CD4-positive, alpha-beta T cell (primary cell): ENCODE data around the gene R3HCC1L. TPM values are rescaled to one million over a fixed set of nuclear protein-coding genes. Genes with fewer than 3 reads are reported as not detected.
A peak's percentile ranks its signal among the peaks of the same experiment; 100 is the strongest.

Experiments used
- ATAC-seq: fragments of 200-7000 bp; cut with Tn5 transposase; one replicate; pipeline ENCODE4 v1.10.0; 2022; ENCODE audit warnings: mild to moderate bottlenecking; ENCODE audit not compliant: poor library complexity
- CTCF ChIA-PET: fragments of 350-600 bp; sonication (Branson Sonifier 250); formaldehyde crosslinking; loops from one replicate; lab custom pipeline; 2021; ENCODE audit warnings: antibody characterized with exemption, inconsistent platforms; lab: Charles Lee
- POLR2A ChIA-PET: fragments of 350-600 bp; sonication (Branson Sonifier 250); formaldehyde crosslinking; loops from one replicate; lab custom pipeline; 2021; ENCODE audit warnings: antibody characterized with exemption, inconsistent platforms; lab: Charles Lee
- DNase-seq, 14 experiments: peaks; one replicate each; pipeline ENCODE4 v3.0.0-alpha.2; 2013 to 2020; ENCODE audit warnings: mixed read lengths in 2 of 14
- H3K27ac ChIP-seq, 2 donors: one replicate each; pipeline versions ENCODE4 v1.5.1 to v1.7.0; 2013; ENCODE audit warnings: low read length in 2 of 2, low read depth in 1 of 2, mild to moderate bottlenecking in 1 of 2
- H3K27me3 ChIP-seq, 2 experiments: 1 replicate in 1 of 2; 2 replicates in 1 of 2; pipeline versions ENCODE4 v1.6.1 to v1.7.0; 2013; ENCODE audit warnings: low read length in 2 of 2, control low read depth in 1 of 2, mild to moderate bottlenecking in 1 of 2, moderate library complexity in 1 of 2; ENCODE audit not compliant: insufficient read depth in 2 of 2, control insufficient read depth in 1 of 2
- H3K36me3 ChIP-seq: one replicate; pipeline ENCODE4 v1.6.1; 2013; ENCODE audit warnings: low read length, control low read depth; ENCODE audit not compliant: insufficient read depth
- H3K4me1 ChIP-seq: one replicate; pipeline ENCODE4 v1.6.1; 2013; ENCODE audit warnings: low read length, control low read depth; ENCODE audit not compliant: insufficient read depth
- H3K4me3 ChIP-seq: one replicate; pipeline ENCODE4 v1.5.1; 2013; ENCODE audit warnings: mild to moderate bottlenecking, low read length, moderate library complexity
- H3K9me3 ChIP-seq, 2 experiments: 1 replicate in 1 of 2; 2 replicates in 1 of 2; pipeline versions ENCODE4 v1.6.1 to v1.7.0; 2013; ENCODE audit warnings: low read length in 2 of 2, mild to moderate bottlenecking in 2 of 2, control low read depth in 1 of 2, moderate library complexity in 1 of 2; ENCODE audit not compliant: control insufficient read depth in 1 of 2, insufficient read depth in 1 of 2
- H3K27ac Mint-ChIP-seq: one replicate; pipeline ENCODE4 v1.8.0; 2020; ENCODE audit warnings: mixed read lengths
- H3K27me3 Mint-ChIP-seq: one replicate; pipeline ENCODE4 v1.8.0; 2021; ENCODE audit warnings: mixed read lengths
- H3K36me3 Mint-ChIP-seq: one replicate; pipeline ENCODE4 v1.8.0; 2021; ENCODE audit warnings: low read depth, mixed read lengths
- H3K4me1 Mint-ChIP-seq: one replicate; pipeline ENCODE4 v1.8.0; 2021; ENCODE audit warnings: low read depth, mixed read lengths
- H3K4me3 Mint-ChIP-seq: one replicate; pipeline ENCODE4 v1.8.0; 2020; ENCODE audit warnings: mild to moderate bottlenecking, mixed read lengths
- H3K9me3 Mint-ChIP-seq: one replicate; pipeline ENCODE4 v1.8.0; 2020; ENCODE audit warnings: mixed read lengths
- intact Hi-C, 2 experiments: fragments of 100-400 bp; cut with DNase I in 1 of 2; cut with micrococcal nuclease in 1 of 2; formaldehyde crosslinking; loops; one replicate each; pipeline versions ENCODE4 v1.15.1 to v1.9.0; 2023 to 2025; cut with DNase I, micrococcal nuclease
- total RNA-seq, 174 experiments: library from RNA in 2 of 174; stranded (reverse) in 2 of 174; gene quantifications; one replicate each; pipeline ENCODE4 v1.2.3 and lab custom pipeline; 2021 to 2026
- TF ChIP-seq, protein P1 (sequence below): fragments of 200-600 bp; IDR thresholded peaks from one replicate; pipeline ENCODE4 v1.8.0; 2022; ENCODE audit warnings: antibody characterized with exemption, mild to moderate bottlenecking

Gene R3HCC1L
- total RNA-seq, 2 experiments from 2014 or later: 12.7 to 13.7 TPM

DNA sequence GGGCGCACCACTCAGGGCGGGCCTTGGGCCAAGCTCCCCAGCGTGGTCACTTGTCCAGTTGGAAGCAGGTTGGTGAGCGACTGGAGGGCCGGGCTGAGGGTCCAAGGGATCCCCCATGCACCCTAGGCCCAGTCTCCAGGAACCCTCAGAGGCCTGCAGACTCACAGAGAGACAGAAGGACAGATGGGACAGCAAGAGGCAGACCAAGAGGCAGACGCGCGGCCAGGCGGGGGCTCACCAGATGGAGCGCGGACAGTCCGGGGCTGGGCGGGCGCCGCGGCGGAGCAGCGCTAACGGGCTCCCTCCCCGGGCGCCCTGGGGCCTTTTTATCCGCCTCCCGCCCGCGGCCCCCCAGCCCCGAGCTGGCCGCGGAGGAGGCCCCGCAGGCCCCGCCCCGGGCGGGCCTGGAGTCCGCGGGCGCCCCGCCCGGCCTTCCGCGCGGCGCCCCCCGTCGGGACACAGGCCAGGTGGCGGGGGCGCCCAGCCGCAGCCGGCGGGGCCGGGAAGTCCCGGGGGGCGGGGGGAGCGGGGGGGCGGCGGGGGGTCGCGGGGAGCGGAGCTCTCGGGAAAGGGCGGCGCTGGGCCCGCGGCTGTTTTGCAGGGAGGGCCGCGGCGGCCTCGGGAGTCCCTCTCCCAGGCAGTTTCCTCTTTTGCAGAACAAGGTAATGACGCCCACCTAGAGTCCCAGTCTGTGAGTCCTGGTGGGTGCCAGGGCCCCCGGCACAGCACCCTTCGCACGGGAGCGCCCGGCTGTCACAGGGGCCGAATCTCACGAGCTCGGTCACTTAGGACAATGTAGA is 133.6 kb downstream of the R3HCC1L start, which contains the start of gene LOXL4:
LOXL4 (minus strand) TSS at position 301 of the 800 bp plus-strand sequence. CDS start 5,175 bp downstream, outside the sequence.
- Mint-ChIP-seq H3K9me3 (no peaks in the 10 kb centered on the region), H3K36me3 (no peaks in the 10 kb centered on the region), H3K27me3 (peaks cover 69% of the 10 kb centered on the region), H3K4me1 (peaks cover 8% of the 10 kb centered on the region), H3K4me3 (peak within 1 kb of the TSS; percentile 31), H3K27ac (no peak within 1 kb of the TSS)
- ChIA-PET CTCF (no interaction called here), POLR2A (no interaction called here)
- peaks cover 0 to 7% of the 10 kb centered on the region in 2 experiments for H3K9me3 ChIP-seq
- ATAC-seq (no peak), DNase-seq (peak in 2 of 14 experiments; percentile 24 to 40)
- H3K36me3 ChIP-seq: no peaks in the 10 kb centered on the region
- no peak within 1 kb of the TSS for H3K27ac ChIP-seq
- peaks cover 8% of the 10 kb centered on the region for H3K4me1 ChIP-seq
- H3K27me3 ChIP-seq: peaks cover 29 to 35% of the 10 kb centered on the region in 2 experiments
- peak within 1 kb of the TSS; percentile 38 for H3K4me3 ChIP-seq
- TF ChIP-seq, protein P1, sequence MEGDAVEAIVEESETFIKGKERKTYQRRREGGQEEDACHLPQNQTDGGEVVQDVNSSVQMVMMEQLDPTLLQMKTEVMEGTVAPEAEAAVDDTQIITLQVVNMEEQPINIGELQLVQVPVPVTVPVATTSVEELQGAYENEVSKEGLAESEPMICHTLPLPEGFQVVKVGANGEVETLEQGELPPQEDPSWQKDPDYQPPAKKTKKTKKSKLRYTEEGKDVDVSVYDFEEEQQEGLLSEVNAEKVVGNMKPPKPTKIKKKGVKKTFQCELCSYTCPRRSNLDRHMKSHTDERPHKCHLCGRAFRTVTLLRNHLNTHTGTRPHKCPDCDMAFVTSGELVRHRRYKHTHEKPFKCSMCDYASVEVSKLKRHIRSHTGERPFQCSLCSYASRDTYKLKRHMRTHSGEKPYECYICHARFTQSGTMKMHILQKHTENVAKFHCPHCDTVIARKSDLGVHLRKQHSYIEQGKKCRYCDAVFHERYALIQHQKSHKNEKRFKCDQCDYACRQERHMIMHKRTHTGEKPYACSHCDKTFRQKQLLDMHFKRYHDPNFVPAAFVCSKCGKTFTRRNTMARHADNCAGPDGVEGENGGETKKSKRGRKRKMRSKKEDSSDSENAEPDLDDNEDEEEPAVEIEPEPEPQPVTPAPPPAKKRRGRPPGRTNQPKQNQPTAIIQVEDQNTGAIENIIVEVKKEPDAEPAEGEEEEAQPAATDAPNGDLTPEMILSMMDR: no peak
- intact Hi-C loops: no loop called here

DNA sequence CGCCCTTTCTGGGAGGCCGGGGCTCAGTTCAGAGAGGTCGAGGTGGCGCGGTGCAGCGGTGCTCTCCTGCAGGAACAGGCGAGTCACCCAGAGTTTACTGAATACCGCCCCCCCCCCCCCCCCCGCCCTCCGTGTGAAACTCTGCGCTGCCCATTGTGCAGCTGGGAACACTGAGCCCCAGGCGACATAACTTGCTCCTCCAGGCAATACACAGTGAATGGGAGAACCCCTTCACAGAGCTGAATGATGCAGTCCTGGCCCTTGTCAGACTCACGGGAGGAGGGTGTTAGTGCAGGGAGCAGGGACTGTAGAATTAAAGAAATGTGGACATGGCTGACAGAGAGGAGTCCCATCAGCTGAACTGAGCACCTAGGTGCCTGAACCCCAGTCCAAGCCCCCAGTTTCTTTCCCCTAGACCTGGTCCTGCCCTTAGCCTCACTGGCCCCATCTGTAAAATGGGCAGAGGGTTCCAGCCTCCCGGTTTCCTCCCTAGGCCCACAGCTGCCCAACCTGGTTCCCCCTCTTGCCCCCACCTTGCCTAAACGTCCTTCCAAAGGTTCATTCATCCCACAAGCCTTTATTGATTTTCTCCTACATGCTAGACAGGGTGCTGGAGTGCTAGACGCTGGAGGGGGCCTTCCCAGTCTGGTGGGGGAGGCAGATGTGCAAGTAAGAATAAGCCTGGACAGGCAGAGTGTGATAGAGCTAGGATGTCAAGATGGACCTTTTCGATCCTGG is 134.4 kb downstream of the R3HCC1L start:
- peaks cover 29 to 35% of the 10 kb centered on the region in 2 experiments for H3K27me3 ChIP-seq
- H3K4me3 Mint-ChIP-seq: peak overlapping the region; percentile 31
- H3K4me1 Mint-ChIP-seq: peaks cover 8% of the 10 kb centered on the region
- H3K9me3 ChIP-seq: peaks cover 0 to 7% of the 10 kb centered on the region in 2 experiments
- ATAC-seq: no peak
- no peak for DNase-seq
- no peak overlapping the region for H3K27ac Mint-ChIP-seq
- peaks cover 8% of the 10 kb centered on the region for H3K4me1 ChIP-seq
- H3K27me3 Mint-ChIP-seq: peaks cover 74% of the 10 kb centered on the region
- no peaks in the 10 kb centered on the region for H3K36me3 Mint-ChIP-seq
- no peaks in the 10 kb centered on the region for H3K36me3 ChIP-seq
- TF ChIP-seq, protein P1: no peak
- H3K27ac ChIP-seq: no peak overlapping the region
- intact Hi-C loops: no loop called here
- peak overlapping the region; percentile 38 for H3K4me3 ChIP-seq
- ChIA-PET CTCF (no interaction called here), POLR2A (no interaction called here)
- no peaks in the 10 kb centered on the region for H3K9me3 Mint-ChIP-seq

DNA sequence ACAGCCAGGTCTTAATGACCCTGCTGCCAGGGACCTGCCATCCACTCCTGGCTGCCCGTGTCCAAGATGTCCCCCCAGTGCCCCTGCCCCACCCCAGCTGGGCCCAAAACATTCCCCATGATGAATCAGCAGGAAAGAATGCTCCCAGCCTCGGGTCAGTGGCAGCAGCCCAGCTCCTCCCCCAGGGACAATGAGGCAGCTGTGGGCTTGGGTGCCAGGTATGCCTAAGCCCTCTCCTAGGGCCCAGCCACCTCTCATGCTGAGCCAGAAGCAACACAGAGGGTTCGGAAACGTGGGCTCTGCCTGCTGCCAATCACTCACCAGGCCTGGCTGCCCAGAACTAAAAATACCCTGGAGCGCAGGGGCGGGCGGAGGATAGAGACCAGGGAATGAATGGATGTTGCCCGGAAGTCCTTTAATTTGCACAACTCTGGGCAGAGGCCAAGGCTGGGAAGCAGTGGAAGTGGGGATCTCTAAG is 135.0 kb downstream of the R3HCC1L start:
- TF ChIP-seq, protein P1: no peak
- H3K27me3 ChIP-seq: peaks cover 29 to 35% of the 10 kb centered on the region in 2 experiments
- Mint-ChIP-seq H3K27me3 (peaks cover 77% of the 10 kb centered on the region), H3K4me1 (peaks cover 8% of the 10 kb centered on the region), H3K27ac (no peak overlapping the region), H3K36me3 (no peaks in the 10 kb centered on the region), H3K4me3 (no peak overlapping the region), H3K9me3 (no peaks in the 10 kb centered on the region)
- ChIA-PET CTCF (interaction anchor here (0.5 kb wide), 1 partner anchor 245 kb away, joined by 3 read pairs; no protein-coding TSS in a partner anchor), POLR2A (no interaction called here)
- no peak overlapping the region for H3K27ac ChIP-seq
- H3K4me3 ChIP-seq: no peak overlapping the region
- DNase-seq (no peak), ATAC-seq (no peak)
- peaks cover 0 to 7% of the 10 kb centered on the region in 2 experiments for H3K9me3 ChIP-seq
- H3K36me3 ChIP-seq: no peaks in the 10 kb centered on the region
- H3K4me1 ChIP-seq: peaks cover 8% of the 10 kb centered on the region
- intact Hi-C loops: no loop called here
